H1 (cell line): ENCODE results near the gene ZBED6. TPM values are rescaled to one million over a fixed set of nuclear protein-coding genes. Genes with fewer than 3 reads are reported as not detected.
"Not testable (repeated sequence)": the region's sequence is repeated elsewhere in the genome, so short reads cannot be mapped to it uniquely, and the experiment has no call there.

ENCODE experiments used
- CTCF ChIA-PET: fragments of 300-600 bp; sonication (Branson Sonifier 250); formaldehyde crosslinking; loops from one replicate; lab custom pipeline; 2021; ENCODE audit not compliant: partially characterized antibody; lab: Charles Lee
- POLR2A ChIA-PET: fragments of 300-600 bp; sonication (Branson Sonifier 250); formaldehyde crosslinking; loops from one replicate; lab custom pipeline; 2021; ENCODE audit warnings: inconsistent platforms; ENCODE audit not compliant: partially characterized antibody; lab: Charles Lee
- DNase-seq, 2 experiments: peaks; one replicate each; pipeline versions ENCODE4 v3.0.0 to v3.0.0-alpha.2; 2010 to 2022; ENCODE audit warnings: low spot score in 2 of 2, low read depth in 1 of 2, mixed read lengths in 1 of 2
- FAIRE-seq: peaks from 2 replicates; lab custom pipeline; 2011; peaks lifted over from hg19 to GRCh38; lab: Jason Lieb, UNC
- H2AFZ ChIP-seq: 2 replicates; pipeline ENCODE4 v1.8.1; 2012; ENCODE audit warnings: low read length, inconsistent platforms
- H2AK5ac ChIP-seq: 2 replicates; pipeline ENCODE4 v1.6.1; 2013; ENCODE audit warnings: low read depth, low read length
- H2BK120ac ChIP-seq: replicated peaks from 2 replicates; pipeline ENCODE3; 2013; ENCODE audit warnings: low read depth, low read length, inconsistent platforms
- H2BK12ac ChIP-seq: 2 replicates; pipeline ENCODE4 v1.6.1; 2013; ENCODE audit warnings: low read depth, low read length
- H2BK15ac ChIP-seq: 2 replicates; pipeline ENCODE4 v1.6.1; 2013; ENCODE audit warnings: low read length
- H2BK20ac ChIP-seq: 2 replicates; pipeline ENCODE4 v1.6.1; 2013; ENCODE audit warnings: low read length
- H2BK5ac ChIP-seq: 2 replicates; pipeline ENCODE4 v1.6.1; 2013; ENCODE audit warnings: low read depth, low read length
- H3K14ac ChIP-seq: 2 replicates; pipeline ENCODE4 v1.6.1; 2013; ENCODE audit warnings: inconsistent platforms; ENCODE audit not compliant: insufficient read length
- H3K18ac ChIP-seq: 2 replicates; pipeline ENCODE4 v1.6.1; 2013; ENCODE audit warnings: low read length; ENCODE audit errors: extremely low read depth
- H3K23ac ChIP-seq: 2 replicates; pipeline ENCODE4 v1.6.1; 2013; ENCODE audit warnings: inconsistent platforms; ENCODE audit not compliant: insufficient read length
- H3K23me2 ChIP-seq: 2 replicates; pipeline ENCODE4 v1.6.1; 2013; ENCODE audit warnings: low read depth, low read length
- H3K27ac ChIP-seq: 2 replicates; pipeline ENCODE4 v1.6.1; 2011; ENCODE audit warnings: low read depth, low read length, inconsistent platforms
- H3K27me3 ChIP-seq, 4 experiments: replicated peaks in 1 of 4; 1 replicate in 1 of 4; 2 replicates in 3 of 4; pipeline versions ENCODE4 v1.6.1 to v1.8.1; 2011 to 2013; ENCODE audit warnings: low read length in 3 of 4, mild to moderate bottlenecking in 3 of 4, inconsistent platforms in 2 of 4, mixed read lengths in 2 of 4, moderate library complexity in 1 of 4; ENCODE audit not compliant: control insufficient read depth in 3 of 4, insufficient read depth in 3 of 4; ENCODE audit errors: extremely low read depth in 1 of 4
- H3K36me3 ChIP-seq, 4 experiments: 2 replicates each; pipeline versions ENCODE4 v1.6.1 to v1.8.1; 2011 to 2013; ENCODE audit warnings: mild to moderate bottlenecking in 4 of 4, low read length in 3 of 4, moderate library complexity in 2 of 4, control low read depth in 1 of 4, inconsistent platforms in 1 of 4; ENCODE audit not compliant: insufficient read depth in 4 of 4, control insufficient read depth in 2 of 4
- H3K4ac ChIP-seq: replicated peaks from 2 replicates; pipeline ENCODE3; 2013; ENCODE audit warnings: low read length, low read depth, mixed read lengths, inconsistent platforms; ENCODE audit not compliant: insufficient read length
- H3K4me1 ChIP-seq, 4 experiments: replicated peaks in 1 of 4; 1 replicate in 1 of 4; 2 replicates in 3 of 4; pipeline versions ENCODE4 v1.6.1 to v1.8.1; 2011 to 2013; ENCODE audit warnings: low read length in 3 of 4, inconsistent platforms in 2 of 4, mixed read lengths in 1 of 4; ENCODE audit not compliant: insufficient read depth in 4 of 4, control insufficient read depth in 3 of 4
- H3K4me2 ChIP-seq, 2 experiments: 2 replicates each; pipeline versions ENCODE4 v1.6.1 to v1.8.1; 2011 to 2013; ENCODE audit warnings: low read depth in 2 of 2, low read length in 2 of 2, control low read depth in 1 of 2, inconsistent platforms in 1 of 2, mild to moderate bottlenecking in 1 of 2; ENCODE audit not compliant: insufficient read depth in 1 of 2
- H3K4me3 ChIP-seq, 4 experiments: fragments of 200-600, 300-600 bp in 1 of 4; sonication (generic), shearing (Covaris generic), sonication (Bioruptor Twin) in 1 of 4; 2 replicates each; pipeline versions ENCODE4 v1.5.1 to v1.8.1; 2011 to 2016; ENCODE audit warnings: low read length in 4 of 4, low read depth in 3 of 4, control low read depth in 2 of 4, inconsistent platforms in 2 of 4, mild to moderate bottlenecking in 2 of 4, mixed read lengths in 1 of 4, moderate library complexity in 1 of 4; ENCODE audit not compliant: insufficient read depth in 2 of 4; ENCODE audit errors: extremely low read depth in 1 of 4
- H3K56ac ChIP-seq: replicated peaks from 2 replicates; pipeline ENCODE3; 2013; ENCODE audit warnings: low read depth, mild to moderate bottlenecking, mixed read lengths, low read length, inconsistent platforms; ENCODE audit not compliant: insufficient read length
- H3K79me1 ChIP-seq: 2 replicates; pipeline ENCODE4 v1.6.1; 2013; ENCODE audit warnings: low read depth, low read length, control low read depth
- H3K79me2 ChIP-seq, 2 experiments: 2 replicates each; pipeline versions ENCODE4 v1.6.1 to v1.8.1; 2012 to 2013; ENCODE audit warnings: low read length in 2 of 2, mild to moderate bottlenecking in 2 of 2, inconsistent platforms in 1 of 2; ENCODE audit not compliant: insufficient read depth in 2 of 2, control insufficient read depth in 1 of 2
- H3K9ac ChIP-seq, 4 experiments: replicated peaks in 1 of 4; 1 replicate in 1 of 4; 2 replicates in 3 of 4; pipeline versions ENCODE4 v1.6.1 to v1.8.1; 2011 to 2013; ENCODE audit warnings: low read depth in 3 of 4, low read length in 3 of 4, control low read depth in 2 of 4, mild to moderate bottlenecking in 2 of 4, moderate library complexity in 2 of 4, inconsistent platforms in 1 of 4; ENCODE audit errors: extremely low read depth in 1 of 4
- H3K9me3 ChIP-seq, 2 experiments: 2 replicates each; pipeline versions ENCODE4 v1.6.1 to v1.8.1; 2012 to 2013; ENCODE audit warnings: mild to moderate bottlenecking in 2 of 2, moderate library complexity in 2 of 2, control low read depth in 1 of 2, inconsistent platforms in 1 of 2, low read depth in 1 of 2, low read length in 1 of 2, mixed read lengths in 1 of 2; ENCODE audit not compliant: insufficient read depth in 2 of 2
- H4K20me1 ChIP-seq, 2 experiments: replicated peaks in 1 of 2; 2 replicates each; pipeline versions ENCODE3 to v1.8.1; 2011 to 2013; ENCODE audit warnings: inconsistent platforms in 2 of 2, low read length in 2 of 2, mild to moderate bottlenecking in 1 of 2; ENCODE audit not compliant: insufficient read depth in 2 of 2, control insufficient read depth in 1 of 2
- H4K5ac ChIP-seq: 2 replicates; pipeline ENCODE4 v1.6.1; 2013; ENCODE audit warnings: low read length, low read depth, mixed read lengths, inconsistent platforms; ENCODE audit not compliant: insufficient read length
- H4K8ac ChIP-seq: 2 replicates; pipeline ENCODE4 v1.8.0; 2013; ENCODE audit warnings: mild to moderate bottlenecking, moderate library complexity, low read length, inconsistent platforms; ENCODE audit not compliant: insufficient read depth; ENCODE audit errors: extremely low read depth
- H4K91ac ChIP-seq: replicated peaks from 2 replicates; pipeline ENCODE3; 2013; ENCODE audit warnings: low read length, mixed read lengths, inconsistent platforms; ENCODE audit not compliant: insufficient read length
- whole genome bisulfite sequencing, 2 experiments: shearing (Covaris generic) in 1 of 2; methylation state at CpG; one replicate each; pipeline versions ENCODE4 v1.1.6 to v1.1.7; 2013 to 2015; ENCODE audit warnings: low lambda C conversion rate in 2 of 2, mixed read lengths in 2 of 2, inconsistent platforms in 1 of 2, low coverage in 1 of 2, missing lambda C conversion rate in 1 of 2; ENCODE audit not compliant: insufficient replicate concordance in 2 of 2, insufficient coverage in 1 of 2, insufficient read length in 1 of 2; ENCODE audit errors: extremely low coverage in 1 of 2, missing lambda C conversion rate in 1 of 2; 5-methylcytosine and 5-hydroxymethylcytosine counted together
- polyA plus RNA-seq, 7 experiments: library from polyadenylated mRNA; depleted of rRNA in 3 of 7; stranded (reverse) in 5 of 7; unstranded in 2 of 7; fragments of >200 nt in 5 of 7; fragments of 200-250 nt in 2 of 7; gene quantifications; 1 replicate in 5 of 7; 2 replicates in 1 of 7; 4 replicates in 1 of 7; pipeline versions ENCODE4 v1.2.1 to v1.2.3, GENCODE V29; 2011 to 2013; ENCODE audit warnings: missing spikeins in 2 of 7, mixed read lengths in 2 of 7
- total RNA-seq: library from RNA; stranded (reverse); fragmentation: NEBNext Ultra II Directional; extraction: Animal tissue kit (Norgen Biotek cat#: 25700); gene quantifications from 2 replicates; pipeline ENCODE4 v1.2.1, GENCODE V29; 2021

The ZBED6 gene
- total and polyA plus RNA-seq, 2 of the 8 experiments (the other 6 are each of a cell fraction or from before 2014, with no cell fraction given) = 1.4 to 25.9 TPM

DNA sequence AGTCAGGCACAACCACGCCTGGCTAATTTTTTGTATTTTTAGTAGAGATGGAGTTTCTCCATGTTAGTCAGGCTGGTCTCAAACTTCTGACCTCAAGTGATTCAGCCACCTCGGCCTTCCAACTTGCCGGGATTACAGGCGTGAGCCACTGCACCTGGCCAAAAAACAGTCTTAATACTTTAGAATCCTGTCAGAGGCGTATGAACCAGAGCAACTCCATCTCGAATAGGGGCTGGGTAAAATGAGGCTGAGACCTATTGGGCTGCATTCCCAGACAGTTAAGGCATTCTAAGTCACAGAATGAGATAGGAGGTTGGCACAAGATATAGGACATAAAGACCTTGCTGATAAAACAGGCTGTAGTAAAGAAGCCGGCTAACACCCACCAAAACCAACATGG is 33.5 kb upstream of the ZBED6 start:
- H3K4ac ChIP-seq, H3K23me2 ChIP-seq, H3K14ac ChIP-seq, H3K27ac ChIP-seq, H3K36me3 ChIP-seq, H3K9me3 ChIP-seq, H3K9ac ChIP-seq, H4K8ac ChIP-seq, H2BK12ac ChIP-seq, H3K79me1 ChIP-seq, H2AK5ac ChIP-seq, H4K20me1 ChIP-seq, FAIRE-seq, H3K79me2 ChIP-seq, H3K4me3 ChIP-seq, H2BK5ac ChIP-seq, H4K91ac ChIP-seq, CTCF ChIA-PET, H3K23ac ChIP-seq, H4K5ac ChIP-seq, H3K18ac ChIP-seq, H3K4me1 ChIP-seq, H3K4me2 ChIP-seq, H2BK20ac ChIP-seq, H3K27me3 ChIP-seq, H2BK120ac ChIP-seq, H2BK15ac ChIP-seq, H2AFZ ChIP-seq, POLR2A ChIA-PET, H3K56ac ChIP-seq, DNase-seq: not testable (repeated sequence)
- whole genome bisulfite sequencing, 2 experiments = 90% methylated on average over 7 of the region's 7 CpGs; no CpG with 5 or more reads in 1 of the 2 experiments
